Glutamatergic neuron (in vitro differentiated cells): Measurements from ENCODE around the gene AADAT. TPM values are rescaled to one million over a fixed set of nuclear protein-coding genes. Genes with fewer than 3 reads are reported as not detected.

ENCODE experiments used
- total RNA-seq: library from RNA; stranded (reverse); fragmentation: NEBNext Ultra II Directional; extraction: Animal tissue kit (Norgen Biotek cat#: 25700); gene quantifications from one replicate; pipeline ENCODE4 v1.2.1, GENCODE V29; 2021; ENCODE audit not compliant: unreplicated experiment

AADAT gene
- total RNA-seq, 1 donor from 2014 or later: 28.4 TPM

Other genes starting within 250 kb of the AADAT start
- 8.4 TPM for gene MFAP3L, start 63.6 kb downstream of the AADAT start, total RNA-seq